OCI-LY7 (cell line): ENCODE measurements around the gene SYT2. TPM values are rescaled to one million over a fixed set of nuclear protein-coding genes. Genes with fewer than 3 reads are reported as not detected.

Source experiments
- BruUV-seq: library from RNA; stranded (reverse); fragments of 400-500 nt; replicated peaks from 2 replicates; lab custom pipeline; 2021; lab: Mats Ljungman, UMichigan
- CTCF ChIA-PET: fragments of 300-600 bp; sonication (Branson Sonifier 250); formaldehyde crosslinking; loops from one replicate; lab custom pipeline; 2022; ENCODE audit warnings: antibody characterized with exemption; ENCODE audit not compliant: unreplicated experiment; lab: Charles Lee
- POLR2A ChIA-PET: fragments of 300-600 bp; sonication (Branson Sonifier 250); formaldehyde crosslinking; loops from one replicate; lab custom pipeline; 2022; ENCODE audit warnings: antibody characterized with exemption; lab: Charles Lee
- DNase-seq: peaks from one replicate; pipeline ENCODE4 v3.0.0-alpha.2; 2015; ENCODE audit warnings: low spot score
- H2AFZ ChIP-seq: fragments of 200-600 bp; sonication (generic), shearing (Covaris generic); 2 replicates; pipeline ENCODE4 v1.6.1; 2014; ENCODE audit warnings: mild to moderate bottlenecking, antibody characterized with exemption, low read length, moderate library complexity
- H3K27ac ChIP-seq: fragments of 200-600 bp; sonication (generic); 2 replicates; pipeline ENCODE4 v1.5.1; 2014; ENCODE audit warnings: mixed run types, low read depth, mild to moderate bottlenecking, moderate library complexity, low read length, inconsistent platforms; ENCODE audit not compliant: poor library complexity, severe bottlenecking
- H3K36me3 ChIP-seq: fragments of 200-600 bp; sonication (generic); 2 replicates; pipeline ENCODE4 v1.6.1; 2014; ENCODE audit warnings: mild to moderate bottlenecking, antibody characterized with exemption, low read length, moderate library complexity, mixed read lengths; ENCODE audit not compliant: insufficient read depth
- H3K4me1 ChIP-seq: fragments of 200-600 bp; sonication (generic); 2 replicates; pipeline ENCODE4 v1.5.1; 2014; ENCODE audit warnings: mild to moderate bottlenecking, low read length; ENCODE audit not compliant: insufficient read depth, poor library complexity, severe bottlenecking
- H3K4me2 ChIP-seq: fragments of 200-600 bp; sonication (generic); 2 replicates; pipeline ENCODE4 v1.6.1; 2014; ENCODE audit warnings: mild to moderate bottlenecking, low read length
- H3K4me3 ChIP-seq: fragments of 200-600 bp; sonication (generic); 2 replicates; pipeline ENCODE4 v1.5.1; 2014; ENCODE audit warnings: mild to moderate bottlenecking, low read depth, low read length; ENCODE audit not compliant: poor library complexity, severe bottlenecking
- H3K79me2 ChIP-seq: fragments of 200-600 bp; sonication (generic); 2 replicates; pipeline ENCODE4 v1.6.1; 2016; ENCODE audit warnings: low read depth, mild to moderate bottlenecking, low read length, moderate library complexity, mixed read lengths; ENCODE audit not compliant: insufficient read depth
- H3K9me2 ChIP-seq: fragments of 200-600 bp; sonication (generic); 2 replicates; pipeline ENCODE4 v1.6.1; 2016; ENCODE audit warnings: mild to moderate bottlenecking, low read length, mixed read lengths; ENCODE audit not compliant: insufficient read depth
- H3K9me3 ChIP-seq: fragments of 200-600 bp; sonication (generic); 2 replicates; pipeline ENCODE4 v1.6.1; 2014; ENCODE audit warnings: mild to moderate bottlenecking, mixed run types, low read length, mixed read lengths
- H4K20me1 ChIP-seq: fragments of 200-600 bp; sonication (generic); 2 replicates; pipeline ENCODE4 v1.6.1; 2014; ENCODE audit warnings: mild to moderate bottlenecking, antibody characterized with exemption, low read length, moderate library complexity, mixed read lengths; ENCODE audit not compliant: insufficient read depth
- CTCF ChIP-seq: fragments of 200-600 bp; sonication (generic); conservative IDR thresholded peaks from 2 replicates; pipeline ENCODE4 v1.5.1; 2014; ENCODE audit warnings: mild to moderate bottlenecking, antibody characterized with exemption, low read length, moderate library complexity, mixed read lengths
- EZH2phosphoT487 ChIP-seq: fragments of 200-600 bp; sonication (generic); IDR thresholded peaks from 2 replicates; pipeline ENCODE4 v1.6.1; 2018; ENCODE audit warnings: low read depth, borderline replicate concordance, mild to moderate bottlenecking, mixed run types, antibody characterized with exemption, low read length, moderate library complexity, mixed read lengths
- intact Hi-C: fragments of 100-400 bp; cut with micrococcal nuclease; formaldehyde crosslinking; loops from one replicate; pipeline ENCODE4 v1.10.0; 2022; ENCODE audit not compliant: unreplicated experiment
- total RNA-seq, 2 experiments: library from RNA; depleted of rRNA in 1 of 2; stranded (reverse); fragments of >200 nt in 1 of 2; shearing (Covaris generic) in 1 of 2; gene quantifications; 2 replicates each; pipeline ENCODE4 v1.2.3, GENCODE V29; 2014 to 2022

SYT2 gene
- total RNA-seq, 2 experiments from 2014 or later, result not detected

DNA sequence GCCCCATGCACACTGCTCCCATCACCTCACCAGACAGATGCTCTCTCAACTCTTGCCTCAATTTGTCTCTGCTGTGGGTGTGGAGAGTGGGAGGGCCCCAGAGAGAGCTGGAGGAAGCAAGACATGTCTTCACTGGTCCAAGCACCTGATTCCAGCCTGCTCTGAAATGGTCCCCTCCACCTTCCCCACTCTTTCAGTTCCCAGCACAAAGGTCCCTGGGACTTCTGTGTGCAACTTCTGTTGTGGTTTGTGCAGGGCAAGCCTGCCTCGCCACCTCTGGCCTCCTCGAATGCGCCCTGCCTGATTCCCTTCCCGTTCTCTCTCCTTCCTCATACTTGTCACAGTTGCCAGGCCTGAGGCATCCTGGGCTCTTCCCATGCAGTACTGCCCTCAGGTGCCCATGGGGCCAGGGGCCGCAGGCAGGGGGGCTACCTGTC, 119.3 kb downstream of the SYT2 start:
- CTCF ChIA-PET, result no interaction called here
- no peak overlapping the region for H3K27ac ChIP-seq

GRCh38 chr1:202590126-202590525, 120.1 kb downstream of the SYT2 start:
- Histone ChIP-seq H3K79me2 (no peaks in the 10 kb centered on the region), H3K9me2 (no peaks in the 10 kb centered on the region), H4K20me1 (no peaks in the 10 kb centered on the region), H2AFZ (no peak overlapping the region), H3K36me3 (no peaks in the 10 kb centered on the region), H3K4me2 (no peak overlapping the region), H3K4me1 (peaks cover 10% of the 10 kb centered on the region), H3K4me3 (no peak overlapping the region), H3K27ac (no peak overlapping the region), H3K9me3 (no peaks in the 10 kb centered on the region)
- intact Hi-C loops, result no loop called here
- no TSS peak for BruUV-seq
- ChIA-PET POLR2A (no interaction called here), CTCF (no interaction called here)
- DNase-seq, result no peak
- TF ChIP-seq CTCF, result no peak
- TF ChIP-seq EZH2phosphoT487, result no peak

More for the DNA sequence above, 119.3 kb downstream of the SYT2 start:
- H3K9me2 ChIP-seq, result no peaks in the 10 kb centered on the region
- no TSS peak for BruUV-seq
- TF ChIP-seq CTCF (no peak), EZH2phosphoT487 (no peak)
- intact Hi-C loops, result no loop called here
- H3K4me1 ChIP-seq, result peaks cover 10% of the 10 kb centered on the region
- no peaks in the 10 kb centered on the region for H3K36me3 ChIP-seq
- no peak overlapping the region for H3K4me2 ChIP-seq
- no peaks in the 10 kb centered on the region for H3K9me3 ChIP-seq
- POLR2A ChIA-PET, result no interaction called here
- no peak for DNase-seq
- no peak overlapping the region for H2AFZ ChIP-seq
- H3K79me2 ChIP-seq, result no peaks in the 10 kb centered on the region
- H4K20me1 ChIP-seq, result no peaks in the 10 kb centered on the region
- no peak overlapping the region for H3K4me3 ChIP-seq

DNA sequence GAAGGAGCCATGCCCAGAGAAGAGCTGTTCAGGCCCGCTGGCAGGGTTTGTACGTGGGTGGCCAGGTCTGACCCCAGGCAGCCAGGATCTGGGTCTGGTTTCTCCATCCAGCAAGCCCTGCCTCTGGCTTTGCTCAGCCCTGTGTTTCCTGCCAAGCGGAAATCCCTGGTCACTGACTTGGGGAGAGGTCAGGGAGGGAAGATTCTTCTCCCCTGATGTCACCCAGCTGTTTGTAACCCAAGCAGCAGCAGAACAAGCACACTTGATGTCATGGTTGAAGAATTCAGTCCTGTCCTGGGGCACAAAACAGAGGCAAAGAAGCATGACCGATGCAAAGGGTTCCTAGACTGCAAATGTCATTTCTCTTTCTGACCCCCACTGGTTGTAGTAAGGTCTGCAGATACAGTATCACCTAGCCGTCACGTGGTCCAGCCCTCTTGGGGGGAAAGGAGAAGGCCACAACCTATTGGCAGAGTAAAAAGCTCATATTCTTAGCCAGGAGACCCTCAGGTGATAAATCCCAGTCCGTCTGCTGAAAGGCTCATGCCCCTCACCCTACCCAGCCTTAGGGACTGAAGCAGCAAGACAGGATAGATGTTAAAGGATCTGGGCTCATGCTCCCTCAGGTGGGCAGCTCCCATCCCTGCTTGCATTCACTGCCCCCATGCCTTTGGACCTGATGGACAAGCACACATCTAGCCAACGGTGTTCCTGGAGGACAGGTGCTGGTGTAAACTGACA, 120.9 kb downstream of the SYT2 start:
- intact Hi-C loops, result no loop called here
- Histone ChIP-seq H3K4me3 (no peak overlapping the region), H3K79me2 (no peaks in the 10 kb centered on the region), H3K9me2 (no peaks in the 10 kb centered on the region), H3K36me3 (no peaks in the 10 kb centered on the region), H3K9me3 (no peaks in the 10 kb centered on the region), H2AFZ (no peak overlapping the region), H3K4me2 (no peak overlapping the region; the same call in 1 of the 2 replicates), H4K20me1 (no peaks in the 10 kb centered on the region), H3K27ac (no peak overlapping the region), H3K4me1 (peaks cover 10% of the 10 kb centered on the region)
- ChIA-PET POLR2A (no interaction called here), CTCF (no interaction called here)
- peak; percentile 68 for DNase-seq
- no TSS peak for BruUV-seq
- TF ChIP-seq CTCF (0 out of 2 replicates have a peak, but pooled peaks have one; percentile 11), EZH2phosphoT487 (no peak)
